GM19395 (cell line): ENCODE measurements around the gene SPSB2.
"Not testable (repeated sequence)": the region's sequence is repeated elsewhere in the genome, so short reads cannot be mapped to it uniquely, and the experiment has no call there.

Experiments used
- ATAC-seq: cut with Tn5 transposase; IDR thresholded peaks from one replicate; pipeline ENCODE4 v1.9.1; 2021; ENCODE audit warnings: mild to moderate bottlenecking, moderate library complexity; ENCODE audit not compliant: unreplicated experiment

Gene SPSB2

DNA sequence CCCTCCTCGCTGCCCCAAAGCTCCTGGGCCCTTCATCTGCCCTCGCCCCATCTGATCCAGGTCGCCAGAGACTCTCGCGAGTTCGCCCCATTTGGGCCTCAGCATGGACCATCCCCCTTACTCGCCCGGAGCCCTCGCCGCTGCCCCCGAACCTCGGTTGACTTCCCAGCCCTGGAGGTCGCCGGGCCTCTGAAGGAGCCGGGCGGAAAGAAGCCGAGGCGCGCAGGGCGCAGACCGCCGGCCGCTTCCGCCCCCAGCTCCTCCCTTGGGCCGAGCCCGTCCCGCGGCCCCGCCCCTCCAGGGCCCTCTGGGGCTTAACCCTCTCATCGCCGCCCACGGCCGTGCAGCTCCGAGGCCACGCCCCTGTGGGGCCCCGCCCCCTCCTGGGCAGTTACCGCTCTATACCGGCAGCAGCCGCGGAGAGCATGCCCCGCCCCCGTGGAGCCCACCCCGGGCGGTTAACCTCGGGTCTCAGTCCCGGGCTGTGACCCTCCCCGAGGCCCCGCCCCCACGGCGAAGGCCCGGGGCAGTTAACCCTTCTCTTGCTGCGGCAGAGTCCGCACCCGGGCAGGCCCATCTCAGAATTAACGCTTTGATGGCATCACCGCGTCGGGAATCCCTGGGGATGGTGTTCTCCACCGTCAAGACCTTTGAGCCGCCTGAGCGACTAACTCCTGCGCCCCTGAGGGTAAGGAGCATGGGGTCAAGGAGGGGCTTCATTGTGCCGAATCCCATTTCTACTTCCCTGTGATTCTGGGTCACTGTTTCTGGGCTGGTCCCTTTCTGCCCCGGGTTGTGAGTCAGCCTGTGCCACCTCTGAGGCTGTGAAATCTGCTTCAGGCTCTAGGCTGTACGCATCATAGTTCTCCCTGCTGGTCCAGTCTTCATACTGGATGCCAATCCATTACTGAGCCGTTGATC, at the start of gene SPSB2:
TSS of gene SPSB2 (minus strand) at position 210 of the 921 bp plus-strand sequence. CDS start 402 bp downstream, outside the sequence.
- ATAC-seq: peak; percentile 64

DNA sequence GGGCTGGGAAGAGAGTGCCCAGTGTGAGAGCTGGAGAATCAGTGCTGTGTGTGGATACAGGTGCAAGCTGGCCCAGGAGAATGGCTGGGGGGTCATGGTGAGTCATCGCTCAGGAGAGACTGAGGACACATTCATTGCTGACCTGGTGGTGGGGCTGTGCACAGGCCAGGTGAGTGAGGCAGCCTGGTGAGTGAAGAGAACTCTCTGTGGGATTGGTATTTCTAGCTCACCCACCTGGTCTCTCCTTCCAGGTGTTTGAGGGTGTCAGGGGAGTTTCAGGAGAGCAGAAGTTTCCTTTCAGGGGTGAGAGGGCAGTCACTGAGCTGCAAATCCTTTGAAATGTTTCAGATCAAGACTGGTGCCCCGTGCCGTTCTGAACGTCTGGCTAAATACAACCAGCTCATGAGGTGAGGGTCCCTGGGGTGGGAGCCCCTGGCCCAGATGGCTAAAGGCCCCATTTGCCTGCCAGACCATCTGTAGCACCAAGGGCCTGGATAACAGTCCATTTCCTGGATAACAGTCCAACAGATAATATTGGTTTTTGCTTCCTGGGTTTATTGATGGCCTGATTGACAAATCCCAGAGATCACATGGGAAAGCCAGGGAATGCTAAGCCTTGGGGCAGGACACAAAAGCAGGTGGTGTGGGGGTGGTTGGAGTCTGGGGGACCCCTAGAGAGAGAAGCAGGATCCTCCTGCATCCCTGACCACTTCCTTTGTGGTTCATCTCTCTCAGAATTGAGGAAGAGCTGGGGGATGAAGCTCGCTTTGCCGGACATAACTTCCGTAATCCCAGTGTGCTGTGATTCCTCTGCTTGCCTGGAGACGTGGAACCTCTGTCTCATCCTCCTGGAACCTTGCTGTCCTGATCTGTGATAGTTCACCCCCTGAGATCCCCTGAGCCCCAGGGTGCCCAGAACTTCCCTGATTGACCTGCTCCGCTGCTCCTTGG, 49.2 kb upstream of the SPSB2 start:
- ATAC-seq: peak; percentile 55

- ATAC-seq: no peak
Measured at GRCh38 chr12:6921539-6921938, 48.4 kb upstream of the SPSB2 start.

DNA sequence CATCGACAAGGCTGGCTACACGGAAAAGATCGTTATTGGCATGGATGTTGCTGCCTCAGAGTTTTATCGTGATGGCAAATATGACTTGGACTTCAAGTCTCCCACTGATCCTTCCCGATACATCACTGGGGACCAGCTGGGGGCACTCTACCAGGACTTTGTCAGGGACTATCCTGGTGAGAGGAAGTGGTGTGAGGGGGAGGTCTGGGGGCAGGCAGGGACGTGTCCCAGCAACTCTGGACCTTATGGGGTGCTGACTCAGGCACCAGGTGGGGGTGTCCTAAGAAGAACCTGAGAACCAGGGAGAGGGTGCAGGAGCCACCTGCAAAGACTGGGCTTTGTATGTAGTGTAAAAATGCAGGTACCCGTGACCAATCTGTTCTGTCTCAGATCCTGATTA, 46.5 kb upstream of the SPSB2 start:
- no peak for ATAC-seq

GRCh38 chr12:6917491-6918231, 44.6 kb upstream of the SPSB2 start:
- ATAC-seq: no peak

GRCh38 chr12:6916426-6917200, 43.5 kb upstream of the SPSB2 start:
- ATAC-seq: no peak

- ATAC-seq: no peak
Measured at GRCh38 chr12:6915789-6916285, 42.7 kb upstream of the SPSB2 start.

DNA sequence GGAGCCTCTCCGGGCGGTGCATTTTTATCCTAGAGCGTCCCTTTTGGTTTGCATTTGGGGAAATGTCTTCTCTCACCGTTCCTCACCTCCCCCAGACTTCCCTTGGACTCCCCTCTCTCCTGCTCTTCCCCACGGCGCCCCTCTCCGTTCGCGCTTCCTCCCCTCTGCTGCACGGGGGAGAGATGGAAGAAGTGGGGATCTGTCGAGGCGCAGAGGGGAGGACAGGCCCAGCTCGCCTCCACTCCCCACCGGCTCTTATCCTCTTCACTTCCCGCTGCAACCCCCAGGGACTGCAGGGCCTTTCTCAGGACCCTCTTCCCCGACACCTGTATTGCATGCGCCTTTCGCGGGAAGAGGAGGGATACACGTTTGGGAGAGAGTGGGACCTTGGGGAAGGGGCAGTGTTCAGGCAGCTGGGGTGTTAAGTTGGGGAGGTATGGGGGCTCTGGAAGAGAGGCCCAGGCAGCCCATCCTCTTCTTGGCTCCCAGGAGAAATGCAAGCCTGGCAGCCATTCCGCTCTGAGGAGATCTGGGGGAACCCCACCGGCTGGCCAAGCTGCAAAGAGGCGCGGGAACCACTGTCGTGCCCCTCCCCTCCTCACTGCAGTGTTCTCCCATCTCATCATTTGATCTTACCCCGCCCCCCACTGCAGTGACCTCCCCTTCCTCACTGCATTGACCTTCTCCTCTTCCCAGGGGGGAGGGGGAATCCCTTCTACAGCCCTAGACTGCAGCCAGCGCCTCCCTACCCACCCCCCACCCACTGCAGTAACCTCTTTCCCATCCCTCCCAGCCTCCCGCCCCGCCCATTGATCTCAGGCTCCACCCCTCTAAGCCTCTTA, 42.1 kb upstream of the SPSB2 start:
- no peak for ATAC-seq

GRCh38 chr12:6914246-6914946, 41.3 kb upstream of the SPSB2 start, which contains the start of gene ENO2:
TSS of gene ENO2 (plus strand) at chr12:6914580. CDS start at chr12:6915833, 1,253 bp downstream.
- ATAC-seq: peak; percentile 73

- ATAC-seq: no peak
Measured at GRCh38 chr12:6912164-6912935, 39.2 kb upstream of the SPSB2 start.

DNA sequence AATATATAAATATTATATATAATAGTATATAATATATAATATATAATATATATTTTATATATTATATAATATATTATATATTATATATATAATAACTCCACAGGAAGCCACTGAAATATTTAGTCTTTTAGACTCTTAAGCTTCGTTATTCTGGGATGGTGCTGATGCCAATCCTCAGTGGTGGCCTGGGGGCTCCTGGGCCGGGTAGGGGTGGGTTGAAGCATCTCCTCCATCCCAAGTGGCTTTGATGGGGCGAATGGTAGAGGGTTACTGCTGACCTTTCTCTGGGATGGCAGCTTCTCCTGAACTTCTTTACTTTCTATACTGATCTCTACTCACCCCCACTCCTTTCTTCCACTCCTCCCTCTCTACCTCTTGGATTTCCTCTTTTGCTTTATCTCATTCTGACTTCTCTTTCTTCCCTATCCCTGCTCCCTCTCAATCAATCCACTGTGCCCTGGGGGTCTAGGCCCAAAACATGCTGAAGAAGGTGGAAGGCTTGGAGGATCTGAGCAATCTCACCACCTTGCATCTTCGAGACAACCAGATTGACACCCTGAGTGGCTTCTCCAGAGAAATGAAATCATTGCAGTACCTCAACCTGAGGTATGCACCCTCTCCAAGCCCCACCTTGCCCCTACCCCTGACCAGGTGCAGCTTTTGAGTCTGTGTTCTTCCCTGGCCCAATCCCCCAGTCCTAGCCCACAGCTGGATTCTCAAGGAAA, 36.5 kb upstream of the SPSB2 start:
- no peak for ATAC-seq

- ATAC-seq: not testable (repeated sequence)
Measured at GRCh38 chr12:6908141-6908540, 35.0 kb upstream of the SPSB2 start.

DNA sequence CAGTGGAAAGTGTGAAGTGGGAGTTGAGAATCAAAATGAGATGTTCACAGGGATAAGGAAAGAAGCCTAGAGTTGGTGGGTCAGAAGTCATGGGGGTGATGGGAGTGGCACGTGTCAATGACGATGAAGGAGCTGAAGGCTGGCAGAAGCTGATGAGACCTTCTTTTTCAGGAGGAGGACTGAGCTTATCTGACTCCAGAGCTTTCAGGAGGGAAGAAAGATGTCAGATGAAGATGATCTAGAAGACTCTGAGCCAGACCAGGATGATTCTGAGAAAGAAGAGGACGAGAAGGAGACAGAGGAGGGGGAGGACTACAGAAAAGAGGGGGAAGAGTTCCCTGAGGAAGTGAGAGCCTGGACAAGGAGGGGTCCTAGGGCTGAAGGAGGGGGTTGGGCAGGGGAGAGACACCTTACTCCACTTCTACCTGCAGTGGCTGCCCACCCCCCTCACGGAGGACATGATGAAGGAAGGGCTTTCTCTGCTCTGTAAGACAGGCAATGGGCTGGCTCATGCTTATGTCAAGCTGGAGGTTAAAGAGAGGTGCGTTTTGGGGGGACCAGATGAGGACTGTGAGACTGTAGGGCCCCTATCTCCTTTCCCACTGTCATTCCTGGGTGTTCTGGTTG, 32.4 kb upstream of the SPSB2 start:
- no peak for ATAC-seq

DNA sequence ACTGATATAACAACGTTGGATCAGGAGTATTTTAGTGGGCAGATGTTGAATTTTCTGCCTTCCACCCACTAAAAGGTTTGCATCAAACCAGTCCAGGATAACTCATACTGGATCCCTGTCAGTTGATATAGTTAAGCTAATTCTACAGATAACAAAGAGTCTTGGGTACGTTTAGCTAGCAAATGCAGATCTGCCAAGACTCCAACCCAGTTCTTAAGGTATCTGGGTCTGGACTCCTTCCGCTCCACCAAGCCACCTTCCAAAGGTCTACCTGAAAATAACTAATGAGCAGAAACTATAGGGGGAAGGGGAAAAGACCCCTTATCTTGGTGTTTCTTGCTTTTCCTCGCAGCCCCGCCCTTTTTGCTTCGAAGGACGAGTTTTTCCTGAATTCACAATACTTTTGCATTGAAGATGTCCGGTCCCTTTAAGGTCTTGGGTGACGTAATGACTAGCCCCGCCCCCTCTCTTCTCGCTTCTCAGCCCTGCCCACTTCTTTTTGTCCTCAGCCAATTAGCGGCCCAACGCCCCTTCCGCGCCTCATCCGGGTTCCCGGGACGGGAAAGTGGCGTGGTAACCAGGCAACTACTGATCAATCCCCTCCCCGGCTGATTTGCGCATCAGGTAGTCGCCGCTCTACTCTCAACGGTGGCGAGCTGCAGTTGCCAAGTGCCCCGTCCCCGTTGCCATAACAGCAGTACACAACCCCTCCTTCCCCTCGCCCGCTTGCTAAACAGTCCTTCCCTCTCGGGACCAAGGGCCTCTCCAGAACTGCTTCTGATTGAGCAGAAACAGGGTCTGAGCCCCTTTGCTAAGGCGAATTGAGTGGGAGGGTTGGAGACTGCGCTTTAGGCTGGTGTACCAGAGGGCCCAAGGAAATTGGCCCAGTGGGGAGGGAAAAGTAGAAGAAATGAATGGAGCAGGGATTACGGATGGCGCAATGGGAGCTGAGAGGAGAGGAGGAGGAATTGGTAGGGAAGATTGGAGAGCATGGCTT, 31.5 kb upstream of the SPSB2 start, which contains the start of gene LRRC23:
TSS of gene LRRC23 (plus strand) at position 543 of the 997 bp plus-strand sequence. CDS start 812 bp downstream, outside the sequence.
- ATAC-seq: peak; percentile 96

DNA sequence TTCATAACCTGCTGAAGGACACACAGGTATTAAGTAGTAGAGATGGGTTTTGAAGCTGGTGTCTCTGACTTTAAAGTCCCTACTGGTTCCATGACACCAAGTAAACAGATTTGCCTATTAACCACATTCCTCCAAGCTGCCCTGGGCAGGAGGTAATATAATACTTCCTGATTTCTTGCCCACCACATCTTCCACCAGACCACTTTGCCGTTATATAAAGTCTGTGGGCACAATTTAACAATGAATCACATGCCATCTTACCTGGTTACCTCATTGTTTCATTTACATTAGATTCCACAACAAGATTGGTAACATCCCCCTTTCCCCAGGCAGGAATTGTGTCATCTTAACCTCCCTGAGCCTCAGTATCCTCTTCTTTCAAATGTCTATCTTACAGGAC, 30.6 kb upstream of the SPSB2 start:
- no peak for ATAC-seq
